HCT116 (cell line): Measurements from ENCODE around the gene GABARAPL1.

ENCODE experiments used
- MAX ChIP-seq: IDR thresholded peaks from 2 replicates; pipeline ENCODE4 v1.6.1; 2012
- POLR2A ChIP-seq: IDR thresholded peaks from 2 replicates; pipeline ENCODE4 v1.7.0; 2011; ENCODE audit warnings: borderline replicate concordance; ENCODE audit not compliant: insufficient read depth, insufficient read length; ENCODE audit errors: extremely low read depth
- POLR2AphosphoS5 ChIP-seq: IDR thresholded peaks from 2 replicates; pipeline ENCODE4 v1.6.1; 2011; ENCODE audit warnings: mild to moderate bottlenecking, low read depth, low read length, moderate library complexity
- RAD21 ChIP-seq: IDR thresholded peaks from 2 replicates; pipeline ENCODE4 v1.6.1; 2012; ENCODE audit warnings: low read depth, mild to moderate bottlenecking
- ZNF274 ChIP-seq: fragments of 200-500 bp; sonication (Bioruptor generic); IDR thresholded peaks from 2 replicates; pipeline ENCODE4 v1.6.1; 2014; ENCODE audit warnings: mild to moderate bottlenecking, low read depth, low read length, inconsistent platforms
- TF ChIP-seq, protein P1 (sequence below), 3 experiments: fragments of 200-600 bp in 1 of 3; sonication (generic) in 1 of 3; IDR thresholded peaks in 2 of 3; conservative IDR thresholded peaks in 1 of 3; 2 replicates each; pipeline ENCODE4 v1.5.1; 2012 to 2017; ENCODE audit warnings: low read depth in 2 of 3, low read length in 2 of 3, antibody characterized with exemption in 1 of 3, borderline replicate concordance in 1 of 3, control low read depth in 1 of 3, mild to moderate bottlenecking in 1 of 3, mixed read lengths in 1 of 3, mixed run types in 1 of 3, moderate library complexity in 1 of 3; ENCODE audit not compliant: insufficient read depth in 1 of 3

DNA sequence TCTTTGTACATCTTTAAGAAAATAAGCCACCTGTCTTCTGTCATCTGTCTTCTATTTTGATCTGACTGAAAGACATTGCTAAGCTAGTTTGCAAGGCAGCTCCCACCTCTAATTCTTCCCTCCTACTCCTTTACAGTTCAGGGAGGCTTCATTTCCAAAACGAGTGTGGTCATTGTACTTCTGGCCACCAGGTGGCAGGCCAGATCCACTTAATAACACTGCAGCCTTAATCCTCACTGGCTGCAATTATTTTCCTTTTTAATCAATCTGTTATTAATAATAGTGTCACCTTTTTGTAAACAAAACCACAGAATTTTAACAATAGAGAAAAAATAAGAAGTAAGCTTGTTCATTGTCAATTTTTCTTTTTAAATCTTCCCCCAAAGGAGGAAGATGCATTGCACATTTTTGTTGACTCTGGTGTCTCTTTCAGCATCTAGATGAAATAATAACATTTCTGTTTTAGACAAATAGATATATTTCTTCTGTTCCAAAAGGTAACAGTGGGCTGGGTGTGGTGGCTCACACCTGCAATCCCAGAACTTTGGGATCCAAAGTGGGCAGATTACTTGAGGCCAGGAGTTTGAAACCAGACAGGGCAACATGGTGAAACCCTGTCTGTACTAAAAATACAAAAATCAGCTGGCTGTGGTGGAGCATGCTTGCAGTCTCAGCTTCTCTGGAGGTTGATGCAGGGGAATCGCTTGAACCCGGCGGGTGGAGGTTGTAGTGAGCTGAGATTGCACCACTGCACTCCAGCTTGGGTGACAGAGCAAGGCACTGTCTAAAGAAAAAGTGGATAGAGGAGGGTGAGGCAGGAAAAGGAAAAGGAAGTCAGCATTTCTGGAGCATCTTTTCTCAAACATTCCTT is 23.3 kb downstream of the GABARAPL1 start:
- TF ChIP-seq ZNF274 (no peak), MAX (no peak), RAD21 (peak; percentile 87), POLR2AphosphoS5 (no peak), POLR2A (no peak)
- TF ChIP-seq, protein P1, sequence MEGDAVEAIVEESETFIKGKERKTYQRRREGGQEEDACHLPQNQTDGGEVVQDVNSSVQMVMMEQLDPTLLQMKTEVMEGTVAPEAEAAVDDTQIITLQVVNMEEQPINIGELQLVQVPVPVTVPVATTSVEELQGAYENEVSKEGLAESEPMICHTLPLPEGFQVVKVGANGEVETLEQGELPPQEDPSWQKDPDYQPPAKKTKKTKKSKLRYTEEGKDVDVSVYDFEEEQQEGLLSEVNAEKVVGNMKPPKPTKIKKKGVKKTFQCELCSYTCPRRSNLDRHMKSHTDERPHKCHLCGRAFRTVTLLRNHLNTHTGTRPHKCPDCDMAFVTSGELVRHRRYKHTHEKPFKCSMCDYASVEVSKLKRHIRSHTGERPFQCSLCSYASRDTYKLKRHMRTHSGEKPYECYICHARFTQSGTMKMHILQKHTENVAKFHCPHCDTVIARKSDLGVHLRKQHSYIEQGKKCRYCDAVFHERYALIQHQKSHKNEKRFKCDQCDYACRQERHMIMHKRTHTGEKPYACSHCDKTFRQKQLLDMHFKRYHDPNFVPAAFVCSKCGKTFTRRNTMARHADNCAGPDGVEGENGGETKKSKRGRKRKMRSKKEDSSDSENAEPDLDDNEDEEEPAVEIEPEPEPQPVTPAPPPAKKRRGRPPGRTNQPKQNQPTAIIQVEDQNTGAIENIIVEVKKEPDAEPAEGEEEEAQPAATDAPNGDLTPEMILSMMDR (IDR thresholded peaks at IDR 0.05 in 2 of 3, conservative IDR thresholded peaks at IDR 0.05 in 1 of 3; ENCODE audit: borderline replicate concordance in 1 of 3, insufficient read depth in 1 of 3, low read depth in 2 of 3, low read length in 2 of 3) = peak; percentile 73 to 79 (median 75)
